HEK293 (cell line): ENCODE results near the gene PSG2.
"Not testable (repeated sequence)": the region's sequence is repeated elsewhere in the genome, so short reads cannot be mapped to it uniquely, and the experiment has no call there.

Source experiments
- CTCF ChIP-seq: fragments of 450-650 bp; formaldehyde crosslinking; IDR thresholded peaks from 2 replicates; pipeline ENCODE4 v1.5.1; 2016; ENCODE audit warnings: missing biosample characterization, missing genetic modification characterization
- ELK4 ChIP-seq: IDR thresholded peaks from 2 replicates; pipeline ENCODE4 v1.6.1; 2011; ENCODE audit warnings: mild to moderate bottlenecking, low read depth, low read length, borderline replicate concordance
- REST ChIP-seq: fragments of 450-650 bp; formaldehyde crosslinking; IDR thresholded peaks from 2 replicates; pipeline ENCODE4 v1.5.1; 2016; ENCODE audit warnings: missing biosample characterization, missing genetic modification characterization
- ZBTB21 ChIP-seq: fragments of 450-650 bp; formaldehyde crosslinking; IDR thresholded peaks from 2 replicates; pipeline ENCODE4 v1.5.1; 2017; ENCODE audit warnings: missing biosample characterization, missing genetic modification characterization
- ZNF140 ChIP-seq: fragments of 450-650 bp; formaldehyde crosslinking; IDR thresholded peaks from 2 replicates; pipeline ENCODE4 v1.5.1; 2016; ENCODE audit warnings: missing biosample characterization, missing genetic modification characterization
- ZNF175 ChIP-seq: fragments of 450-650 bp; formaldehyde crosslinking; IDR thresholded peaks from 2 replicates; pipeline ENCODE4 v1.5.1; 2016; ENCODE audit warnings: missing biosample characterization, missing genetic modification characterization
- ZNF24 ChIP-seq: fragments of 450-650 bp; formaldehyde crosslinking; IDR thresholded peaks from 2 replicates; pipeline ENCODE4 v1.5.1; 2016; ENCODE audit warnings: missing biosample characterization, missing genetic modification characterization
- ZNF623 ChIP-seq: fragments of 450-650 bp; formaldehyde crosslinking; IDR thresholded peaks from 2 replicates; pipeline ENCODE4 v1.5.1; 2016; ENCODE audit warnings: missing biosample characterization, missing genetic modification characterization

GRCh38 chr19:43047966-43048365 is 34.5 kb downstream of the PSG2 start:
- TF ChIP-seq ZNF623; ZNF24 (tag by site-specific recombination); ZNF175 (tag by site-specific recombination); ELK4; ZBTB21 (tag by site-specific recombination); ZNF140 (tag by site-specific recombination); CTCF (tag by site-specific recombination); REST (tag by site-specific recombination): not testable (repeated sequence)
